NB4 (cell line): ENCODE measurements around the gene BACH2.

Experiments
- CTCF ChIP-seq: IDR thresholded peaks from one replicate; pipeline ENCODE4 v1.5.1; 2012; ENCODE audit warnings: low read depth, low read length
- POLR2A ChIP-seq: IDR thresholded peaks from 2 replicates; pipeline ENCODE4 v1.6.1; 2011; ENCODE audit warnings: mild to moderate bottlenecking; ENCODE audit not compliant: insufficient read length; ENCODE audit errors: extremely low read depth

GRCh38 chr6:89934685-89935366, 361.8 kb downstream of the BACH2 start:
- TF ChIP-seq CTCF = no peak
- TF ChIP-seq POLR2A = no peak
